GM23338 (cell line): ENCODE measurements around the gene TMPRSS9. TPM values are rescaled to one million over a fixed set of nuclear protein-coding genes. Genes with fewer than 3 reads are reported as not detected.

ENCODE experiments used
- ATAC-seq: fragments of 200-7000 bp; cut with Tn5 transposase; 3 replicates; pipeline ENCODE4 v1.9.1; 2020
- DNase-seq: peaks from one replicate; pipeline ENCODE4 v3.0.0-alpha.2; 2015; ENCODE audit warnings: low spot score
- H2AFZ ChIP-seq: fragments of 200-600 bp; sonication (generic); 2 replicates; pipeline ENCODE4 v1.8.0; 2016; ENCODE audit warnings: antibody characterized with exemption, mild to moderate bottlenecking, moderate library complexity
- H3F3A ChIP-seq: fragments of 200-600 bp; sonication (generic); replicated peaks from 2 replicates; pipeline ENCODE4 v1.8.0; 2017; ENCODE audit warnings: antibody characterized with exemption, mixed run types, low read depth
- H3K27ac ChIP-seq: fragments of 200-600 bp; sonication (generic); 2 replicates; pipeline ENCODE4 v1.6.1; 2016; ENCODE audit warnings: low read depth
- H3K27me3 ChIP-seq: fragments of 200-600 bp; sonication (generic); 2 replicates; pipeline ENCODE4 v1.8.0; 2016; ENCODE audit warnings: mild to moderate bottlenecking, mixed run types, moderate library complexity; ENCODE audit not compliant: insufficient read depth
- H3K36me3 ChIP-seq: fragments of 200-600 bp; sonication (generic); 2 replicates; pipeline ENCODE4 v1.8.0; 2016; ENCODE audit warnings: mild to moderate bottlenecking; ENCODE audit not compliant: insufficient read depth
- H3K4me1 ChIP-seq: fragments of 200-600 bp; sonication (generic); 2 replicates; pipeline ENCODE4 v1.8.0; 2016; ENCODE audit warnings: mild to moderate bottlenecking, moderate library complexity; ENCODE audit not compliant: insufficient read depth
- H3K4me2 ChIP-seq: fragments of 200-600 bp; sonication (generic); 2 replicates; pipeline ENCODE4 v1.7.1; 2017; ENCODE audit warnings: mixed run types
- H3K4me3 ChIP-seq: fragments of 200-600 bp; sonication (generic); 2 replicates; pipeline ENCODE4 v1.6.1; 2016; ENCODE audit warnings: mixed run types
- H3K79me2 ChIP-seq: fragments of 200-600 bp; sonication (generic); replicated peaks from 2 replicates; pipeline ENCODE4 v1.8.0; 2017; ENCODE audit warnings: mild to moderate bottlenecking; ENCODE audit not compliant: insufficient read depth
- H3K9me2 ChIP-seq: fragments of 200-600 bp; sonication (generic); 2 replicates; pipeline ENCODE4 v1.8.0; 2017; ENCODE audit not compliant: insufficient read depth
- H4K20me1 ChIP-seq: fragments of 200-600 bp; sonication (generic); replicated peaks from 2 replicates; pipeline ENCODE4 v1.8.0; 2017; ENCODE audit warnings: mild to moderate bottlenecking; ENCODE audit not compliant: insufficient read depth
- H3K27ac Mint-ChIP-seq: 2 replicates; pipeline ENCODE4 v1.8.0; 2020; ENCODE audit warnings: inconsistent platforms, mild to moderate bottlenecking, moderate library complexity, mixed read lengths
- H3K27me3 Mint-ChIP-seq: 3 replicates; pipeline ENCODE4 v1.8.0; 2022; ENCODE audit warnings: low read depth, mild to moderate bottlenecking, moderate library complexity, mixed read lengths, inconsistent platforms; ENCODE audit not compliant: insufficient read depth, poor library complexity
- H3K36me3 Mint-ChIP-seq: 3 replicates; pipeline ENCODE4 v1.8.0; 2021; ENCODE audit warnings: low read depth, mild to moderate bottlenecking, inconsistent platforms, moderate library complexity, mixed read lengths
- H3K4me1 Mint-ChIP-seq: 3 replicates; pipeline ENCODE4 v1.8.0; 2020; ENCODE audit warnings: mild to moderate bottlenecking, inconsistent platforms, mixed read lengths
- H3K4me3 Mint-ChIP-seq: 3 replicates; pipeline ENCODE4 v1.8.0; 2021; ENCODE audit warnings: moderate library complexity, mild to moderate bottlenecking, inconsistent platforms, mixed read lengths
- H3K9me3 Mint-ChIP-seq: 3 replicates; pipeline ENCODE4 v1.8.0; 2020; ENCODE audit warnings: moderate library complexity, mild to moderate bottlenecking, inconsistent platforms, mixed read lengths
- ETS1 ChIP-seq: IDR thresholded peaks from 2 replicates; pipeline ENCODE4 v1.6.1; 2016; ENCODE audit warnings: antibody characterized with exemption
- NANOG ChIP-seq: IDR thresholded peaks from 2 replicates; pipeline ENCODE4 v1.6.1; 2016; ENCODE audit warnings: antibody characterized with exemption, borderline replicate concordance
- POLR2AphosphoS5 ChIP-seq: IDR thresholded peaks from 2 replicates; pipeline ENCODE4 v1.6.1; 2016; ENCODE audit warnings: antibody characterized with exemption, low read depth
- REST ChIP-seq: IDR thresholded peaks from one replicate; pipeline ENCODE4 v1.6.1; 2018; ENCODE audit warnings: antibody characterized with exemption; ENCODE audit not compliant: unreplicated experiment
- STAT1 ChIP-seq: IDR thresholded peaks from one replicate; pipeline ENCODE4 v1.6.1; 2016; ENCODE audit warnings: antibody characterized with exemption; ENCODE audit not compliant: unreplicated experiment
- ZNF114 ChIP-seq: fragments of 250-450 bp; sonication (Bioruptor Pico); IDR thresholded peaks from 2 replicates; pipeline ENCODE4 v1.5.0; 2020; ENCODE audit warnings: mild to moderate bottlenecking, moderate library complexity
- ZNF331 ChIP-seq: fragments of 250-450 bp; sonication (Bioruptor Pico); IDR thresholded peaks from 2 replicates; pipeline ENCODE4 v1.5.0; 2020; ENCODE audit warnings: low read depth, mild to moderate bottlenecking, moderate library complexity
- ZNF462 ChIP-seq: fragments of 250-450 bp; sonication (Bioruptor Pico); IDR thresholded peaks from 2 replicates; pipeline ENCODE4 v1.5.0; 2020; ENCODE audit warnings: mild to moderate bottlenecking, moderate library complexity
- polyA plus RNA-seq: library from polyadenylated mRNA; unstranded; fragments of >200 nt; fragmentation: Nextera tagmentation; extraction: Ambion mirVana; gene quantifications from 2 replicates; pipeline ENCODE4 v1.2.1, GENCODE V29; 2016
- total RNA-seq: library from RNA; depleted of rRNA; stranded (reverse); fragments of >200 nt; shearing (Covaris generic); gene quantifications from 2 replicates; pipeline ENCODE4 v1.2.3, GENCODE V29; 2014

TMPRSS9 gene
- total and polyA plus RNA-seq, 2 experiments from 2014 or later, result 0.05 to 0.28 TPM

- TF ChIP-seq ZNF331 (CRISPR knock-in tag) (no peak), ZNF462 (CRISPR knock-in tag) (no peak), POLR2AphosphoS5 (no peak)
Measured at GRCh38 chr19:2329501-2329916, 30.6 kb upstream of the TMPRSS9 start (continued).

GRCh38 chr19:2330255-2330631 lies 29.8 kb upstream of the TMPRSS9 start:
- H3K27me3 Mint-ChIP-seq, result peaks cover 42% of the 10 kb centered on the region
- no peaks in the 10 kb centered on the region for H3K9me2 ChIP-seq
- H2AFZ ChIP-seq, result no peak overlapping the region
- peak overlapping the region; percentile 17; the same call in 1 of the 2 replicates for H3K4me3 ChIP-seq
- peaks cover 47% of the 10 kb centered on the region for H3K4me1 Mint-ChIP-seq
- H3K36me3 ChIP-seq, result no peaks in the 10 kb centered on the region
- no peaks in the 10 kb centered on the region for H3K27me3 ChIP-seq
- H3K27ac ChIP-seq, result no peak overlapping the region
- peaks cover 25% of the 10 kb centered on the region for H3K36me3 Mint-ChIP-seq
- no peak for DNase-seq
- H3F3A ChIP-seq, result peaks cover 13% of the 10 kb centered on the region
- H3K4me1 ChIP-seq, result peaks cover 21% of the 10 kb centered on the region
- peak overlapping the region; percentile 60 for H3K4me3 Mint-ChIP-seq
- peak overlapping the region; percentile 32; the same call in 1 of the 2 replicates for H3K4me2 ChIP-seq
- H3K27ac Mint-ChIP-seq, result peak overlapping the region; percentile 61
- ATAC-seq, result no peak
- H3K79me2 ChIP-seq, result peaks cover 81% of the 10 kb centered on the region
- H3K9me3 Mint-ChIP-seq, result peaks cover 7% of the 10 kb centered on the region; the same call in 2 of the 3 replicates
- peaks cover 10% of the 10 kb centered on the region; the same call in 1 of the 2 replicates for H4K20me1 ChIP-seq
- TF ChIP-seq ZNF114 (CRISPR knock-in tag), result no peak
- TF ChIP-seq NANOG, result no peak
- no peak for TF ChIP-seq STAT1
- no peak for TF ChIP-seq POLR2AphosphoS5
- TF ChIP-seq ETS1, result no peak
- TF ChIP-seq REST, result no peak
